ENCODE results near the gene PDE4D. TPM values are rescaled to one million over a fixed set of nuclear protein-coding genes. Genes with fewer than 3 reads are reported as not detected.
"Not testable (repeated sequence)": the region's sequence is repeated elsewhere in the genome, so short reads cannot be mapped to it uniquely, and the experiment has no call there.

The PDE4D gene
- total RNA-seq, 1 donor from 2014 or later, result 34.5 TPM

DNA sequence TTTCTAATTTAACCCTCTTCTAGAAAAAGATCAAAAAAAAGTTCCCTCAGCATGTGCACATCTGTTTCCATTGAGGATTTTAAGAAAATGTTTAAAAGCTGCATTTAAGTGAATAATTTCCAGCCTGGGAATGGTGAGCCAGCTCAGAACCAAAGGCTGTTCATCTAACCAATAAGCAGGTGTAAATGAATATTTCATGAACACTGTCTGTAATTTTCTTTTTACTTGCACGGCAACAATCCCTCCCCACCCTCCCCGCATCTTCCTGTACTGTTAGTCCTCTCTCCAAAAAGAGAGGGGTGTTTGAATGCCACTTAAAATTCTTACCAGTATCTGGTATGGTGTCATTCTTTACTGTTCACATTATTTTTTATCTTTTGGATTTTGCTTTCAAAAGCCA is 425.6 kb downstream of the PDE4D start:
- Histone ChIP-seq H3K36me3 (no peaks in the 10 kb centered on the region), H3K27me3 (ENCODE audit: low read depth) (no peaks in the 10 kb centered on the region), H3K9me3 (replicated peaks) (no peaks in the 10 kb centered on the region), H3K27ac (replicated peaks) (no peak overlapping the region), H3K4me1 (no peaks in the 10 kb centered on the region), H3K4me3 (no peak overlapping the region)
- no peak for DNase-seq
- intact Hi-C loops (cut with micrococcal nuclease), result no loop called here
- TF ChIP-seq, protein P1, sequence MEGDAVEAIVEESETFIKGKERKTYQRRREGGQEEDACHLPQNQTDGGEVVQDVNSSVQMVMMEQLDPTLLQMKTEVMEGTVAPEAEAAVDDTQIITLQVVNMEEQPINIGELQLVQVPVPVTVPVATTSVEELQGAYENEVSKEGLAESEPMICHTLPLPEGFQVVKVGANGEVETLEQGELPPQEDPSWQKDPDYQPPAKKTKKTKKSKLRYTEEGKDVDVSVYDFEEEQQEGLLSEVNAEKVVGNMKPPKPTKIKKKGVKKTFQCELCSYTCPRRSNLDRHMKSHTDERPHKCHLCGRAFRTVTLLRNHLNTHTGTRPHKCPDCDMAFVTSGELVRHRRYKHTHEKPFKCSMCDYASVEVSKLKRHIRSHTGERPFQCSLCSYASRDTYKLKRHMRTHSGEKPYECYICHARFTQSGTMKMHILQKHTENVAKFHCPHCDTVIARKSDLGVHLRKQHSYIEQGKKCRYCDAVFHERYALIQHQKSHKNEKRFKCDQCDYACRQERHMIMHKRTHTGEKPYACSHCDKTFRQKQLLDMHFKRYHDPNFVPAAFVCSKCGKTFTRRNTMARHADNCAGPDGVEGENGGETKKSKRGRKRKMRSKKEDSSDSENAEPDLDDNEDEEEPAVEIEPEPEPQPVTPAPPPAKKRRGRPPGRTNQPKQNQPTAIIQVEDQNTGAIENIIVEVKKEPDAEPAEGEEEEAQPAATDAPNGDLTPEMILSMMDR (IDR thresholded peaks at IDR 0.05; ENCODE audit: borderline replicate concordance), result no peak

DNA sequence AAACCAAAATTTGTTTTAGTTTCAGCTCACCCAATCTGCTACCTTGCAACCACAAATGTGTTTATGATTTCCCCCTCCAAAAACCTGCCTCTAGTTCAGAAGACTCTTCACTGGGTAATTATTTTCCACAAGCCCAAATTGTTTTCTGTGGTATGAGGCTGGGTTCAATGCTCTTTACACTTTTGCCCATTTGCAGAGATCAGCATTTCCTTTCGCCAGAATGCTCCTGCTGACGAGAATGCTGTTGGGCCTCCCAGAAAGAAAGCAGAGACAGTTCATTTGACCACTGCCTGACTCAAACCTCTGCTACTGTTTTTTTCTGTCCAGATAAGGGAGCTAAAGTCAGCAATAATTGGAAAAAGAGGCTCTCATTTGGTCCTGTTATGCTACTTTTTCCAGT is 427.3 kb downstream of the PDE4D start:
- TF ChIP-seq, protein P1 (IDR thresholded peaks at IDR 0.05; ENCODE audit: borderline replicate concordance), result no peak
- Histone ChIP-seq H3K4me1 (no peaks in the 10 kb centered on the region), H3K9me3 (replicated peaks) (no peaks in the 10 kb centered on the region), H3K27ac (replicated peaks) (no peak overlapping the region), H3K4me3 (no peak overlapping the region), H3K36me3 (no peaks in the 10 kb centered on the region), H3K27me3 (ENCODE audit: low read depth) (no peaks in the 10 kb centered on the region)
- no peak for DNase-seq
- intact Hi-C loops (cut with micrococcal nuclease), result no loop called here

DNA sequence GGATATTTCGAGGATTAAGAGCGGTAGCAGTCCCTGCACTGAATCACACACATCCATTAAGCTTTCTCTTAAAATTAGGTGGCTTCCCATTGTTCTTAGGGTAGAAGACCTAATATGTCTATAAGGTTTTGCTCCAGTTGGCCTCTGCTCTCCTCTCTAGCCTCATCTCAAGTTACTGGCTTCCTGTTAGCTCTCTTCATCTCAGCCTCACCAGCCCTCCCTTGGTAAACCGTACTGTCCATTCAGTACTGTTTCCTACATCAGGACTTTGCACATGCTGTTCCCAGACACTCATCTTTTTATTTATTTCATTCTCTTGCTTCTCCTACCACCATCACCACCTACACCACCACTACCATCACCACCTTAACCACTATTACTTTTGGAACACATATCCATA is 428.6 kb downstream of the PDE4D start:
- Histone ChIP-seq H3K9me3 (replicated peaks) (no peaks in the 10 kb centered on the region), H3K36me3 (no peaks in the 10 kb centered on the region), H3K27ac (replicated peaks) (no peak overlapping the region), H3K4me3 (no peak overlapping the region), H3K4me1 (no peaks in the 10 kb centered on the region), H3K27me3 (ENCODE audit: low read depth) (no peaks in the 10 kb centered on the region)
- intact Hi-C loops (cut with micrococcal nuclease), result no loop called here
- TF ChIP-seq, protein P1 (IDR thresholded peaks at IDR 0.05; ENCODE audit: borderline replicate concordance), result no peak
- no peak for DNase-seq

DNA sequence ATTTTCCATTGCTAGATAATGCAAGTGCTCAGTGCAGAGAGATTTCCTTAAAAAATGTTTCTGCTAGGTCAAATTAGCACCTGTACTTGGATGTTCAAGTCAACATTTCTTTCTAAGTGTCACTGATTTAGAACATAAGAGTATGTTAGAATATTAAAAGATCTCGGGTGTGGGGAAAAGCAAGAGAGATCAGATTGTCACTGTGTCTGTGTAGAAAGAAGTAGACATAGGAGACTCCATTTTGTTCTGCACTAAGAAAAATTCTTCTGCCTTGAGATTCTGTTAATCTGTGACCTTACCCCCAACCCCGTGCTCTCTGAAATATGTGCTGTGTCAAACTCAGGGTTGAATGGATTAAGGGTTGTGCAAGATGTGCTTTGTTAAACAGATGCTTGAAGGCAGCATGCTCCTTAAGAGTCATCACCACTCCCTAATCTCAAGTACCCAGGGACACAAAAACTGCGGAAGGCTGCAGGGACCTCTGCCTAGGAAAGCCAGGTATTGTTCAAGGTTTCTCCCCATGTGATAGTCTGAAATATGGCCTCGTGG is 429.8 kb downstream of the PDE4D start:
- H3K4me3 ChIP-seq; H3K9me3 ChIP-seq (replicated peaks); H3K27ac ChIP-seq (replicated peaks); DNase-seq; H3K4me1 ChIP-seq; H3K27me3 ChIP-seq (ENCODE audit: low read depth); H3K36me3 ChIP-seq; intact Hi-C loops (cut with micrococcal nuclease): not testable (repeated sequence)

DNA sequence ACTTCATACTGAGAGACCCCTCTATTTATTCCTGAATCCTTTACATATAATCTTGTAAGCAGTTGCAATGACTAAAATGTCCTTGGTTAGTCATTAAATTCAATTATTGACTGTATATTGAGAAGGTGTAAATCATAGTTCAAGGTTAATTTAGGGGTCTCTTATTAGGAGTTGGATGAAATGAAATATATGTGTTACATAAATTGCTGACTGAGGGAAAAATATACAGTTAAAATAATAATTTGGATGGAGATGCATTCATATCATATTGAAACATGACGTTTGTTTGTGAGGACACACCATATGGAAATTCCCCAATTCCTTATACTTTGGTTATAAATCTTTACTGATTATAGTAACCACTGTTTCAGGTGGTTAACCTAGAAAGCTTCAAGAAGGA is 430.6 kb downstream of the PDE4D start:
- H3K4me1 ChIP-seq, result no peaks in the 10 kb centered on the region
- no peak for DNase-seq
- intact Hi-C loops (cut with micrococcal nuclease), result no loop called here
- H3K4me3 ChIP-seq, result no peak overlapping the region
- H3K27me3 ChIP-seq (ENCODE audit: low read depth), result no peaks in the 10 kb centered on the region
- no peak overlapping the region for H3K27ac ChIP-seq (replicated peaks)
- H3K9me3 ChIP-seq (replicated peaks), result no peaks in the 10 kb centered on the region
- H3K36me3 ChIP-seq, result no peaks in the 10 kb centered on the region
- TF ChIP-seq, protein P1 (IDR thresholded peaks at IDR 0.05; ENCODE audit: borderline replicate concordance), result no peak

DNA sequence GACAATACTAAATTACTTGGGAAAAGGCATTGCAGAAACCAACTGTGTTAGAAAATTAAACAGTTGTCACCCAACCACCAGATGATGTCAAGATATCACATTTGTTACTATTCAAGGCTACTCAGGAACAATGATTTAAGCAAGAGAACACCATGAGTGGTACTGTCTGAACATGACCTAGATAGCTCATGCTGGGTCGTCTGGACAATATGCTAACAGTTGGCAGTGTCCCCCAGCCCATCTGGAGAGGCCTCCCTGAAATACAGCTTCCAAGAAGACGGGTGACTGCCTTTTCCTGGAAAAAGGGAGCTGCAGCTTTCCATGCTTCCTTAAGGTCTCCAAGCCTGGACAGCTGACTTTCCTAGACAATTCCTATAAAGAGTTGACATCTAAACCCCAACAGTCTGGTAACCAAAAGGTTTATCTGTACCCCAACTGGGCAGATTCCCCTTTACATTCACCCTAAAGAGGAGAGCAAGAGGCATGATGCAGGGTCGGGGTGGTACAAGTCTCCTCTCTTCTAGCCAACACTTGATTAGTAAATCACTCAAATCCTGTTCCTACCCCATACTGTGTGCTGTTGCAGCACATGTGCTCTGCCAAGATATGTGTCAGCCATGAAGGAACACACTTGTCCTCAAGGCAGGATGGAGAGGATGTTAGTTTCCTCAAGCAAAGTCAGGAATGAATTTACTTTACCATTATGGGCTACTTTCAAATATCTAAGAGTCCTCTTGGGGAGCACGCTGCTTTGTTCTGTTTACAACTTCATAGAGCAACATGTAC is 433.0 kb downstream of the PDE4D start:
- no peak overlapping the region for H3K27ac ChIP-seq (replicated peaks)
- TF ChIP-seq, protein P1 (IDR thresholded peaks at IDR 0.05; ENCODE audit: borderline replicate concordance), result no peak
- intact Hi-C loops (cut with micrococcal nuclease), result no loop called here
- no peak for DNase-seq
- H3K9me3 ChIP-seq (replicated peaks), result no peaks in the 10 kb centered on the region
- no peaks in the 10 kb centered on the region for H3K4me1 ChIP-seq
- no peaks in the 10 kb centered on the region for H3K27me3 ChIP-seq (ENCODE audit: low read depth)
- H3K4me3 ChIP-seq, result no peak overlapping the region
- H3K36me3 ChIP-seq, result no peaks in the 10 kb centered on the region

Data from left ventricle myocardium inferior (tissue), 1 donor.